Neural progenitor cell (in vitro differentiated cells): Measurements from ENCODE around the gene IL1RAPL1. TPM values are rescaled to one million over a fixed set of nuclear protein-coding genes. Genes with fewer than 3 reads are reported as not detected.

Experiments
- DNase-seq: peaks from one replicate; pipeline ENCODE4 v3.0.0-alpha.2; 2016; ENCODE audit warnings: low spot score
- H2AFZ ChIP-seq: fragments of 200-600 bp; sonication (generic); replicated peaks from 2 replicates; pipeline ENCODE4 v1.6.1; 2016; ENCODE audit warnings: antibody characterized with exemption
- H3F3A ChIP-seq: fragments of 200-600 bp; sonication (generic); 2 replicates; pipeline ENCODE4 v1.6.1; 2016; ENCODE audit warnings: antibody characterized with exemption, low read depth
- H3K27ac ChIP-seq: fragments of 200-600 bp; sonication (generic); 2 replicates; pipeline ENCODE4 v1.5.1; 2016; ENCODE audit warnings: mild to moderate bottlenecking
- H3K27me3 ChIP-seq: fragments of 200-600 bp; sonication (generic); 2 replicates; pipeline ENCODE4 v1.6.1; 2016; ENCODE audit warnings: mild to moderate bottlenecking, moderate library complexity
- H3K36me3 ChIP-seq: fragments of 200-600 bp; sonication (generic); 2 replicates; pipeline ENCODE4 v1.5.1; 2016
- H3K4me1 ChIP-seq: fragments of 200-600 bp; sonication (generic); 2 replicates; pipeline ENCODE4 v1.6.1; 2016; ENCODE audit warnings: mixed run types
- H3K4me2 ChIP-seq: fragments of 200-600 bp; sonication (generic); 2 replicates; pipeline ENCODE4 v1.6.1; 2016
- H3K4me3 ChIP-seq: fragments of 200-600 bp; sonication (generic); 2 replicates; pipeline ENCODE4 v1.5.1; 2016
- H3K79me2 ChIP-seq: fragments of 200-600 bp; sonication (generic); 2 replicates; pipeline ENCODE4 v1.6.1; 2016; ENCODE audit warnings: low read depth
- H3K9ac ChIP-seq: fragments of 200-600 bp; sonication (generic); 2 replicates; pipeline ENCODE4 v1.6.1; 2016
- H3K9me3 ChIP-seq: fragments of 200-600 bp; sonication (generic); 2 replicates; pipeline ENCODE4 v1.5.1; 2016; ENCODE audit warnings: low read depth
- H4K20me1 ChIP-seq: fragments of 200-600 bp; sonication (generic); 2 replicates; pipeline ENCODE4 v1.6.1; 2016; ENCODE audit warnings: low read depth
- H3K27ac Mint-ChIP-seq: 3 replicates; pipeline ENCODE4 v1.8.0; 2021; ENCODE audit warnings: mixed read lengths
- H3K27me3 Mint-ChIP-seq: 2 replicates; pipeline ENCODE4 v1.8.0; 2022; ENCODE audit warnings: low read depth, mild to moderate bottlenecking, inconsistent platforms, moderate library complexity, mixed read lengths; ENCODE audit not compliant: insufficient read depth
- H3K36me3 Mint-ChIP-seq: 3 replicates; pipeline ENCODE4 v1.8.0; 2021; ENCODE audit warnings: mixed read lengths
- H3K4me1 Mint-ChIP-seq: 3 replicates; pipeline ENCODE4 v1.8.0; 2021; ENCODE audit warnings: mixed read lengths
- H3K4me3 Mint-ChIP-seq: 3 replicates; pipeline ENCODE4 v1.8.0; 2021; ENCODE audit warnings: mild to moderate bottlenecking, moderate library complexity, mixed read lengths
- H3K9me3 Mint-ChIP-seq: 3 replicates; pipeline ENCODE4 v1.8.0; 2020; ENCODE audit warnings: mixed read lengths
- CTCF ChIP-seq: fragments of 200-600 bp; sonication (generic); IDR thresholded peaks from 2 replicates; pipeline ENCODE4 v1.5.1; 2017; ENCODE audit warnings: antibody characterized with exemption, mild to moderate bottlenecking
- EZH2 ChIP-seq: fragments of 200-600 bp; sonication (generic); IDR thresholded peaks from 2 replicates; pipeline ENCODE4 v1.6.1; 2017; ENCODE audit warnings: antibody characterized with exemption, mild to moderate bottlenecking, moderate library complexity
- EZH2phosphoT487 ChIP-seq: fragments of 200-600 bp; sonication (generic); IDR thresholded peaks from 2 replicates; pipeline ENCODE4 v1.6.1; 2017; ENCODE audit warnings: antibody characterized with exemption
- total RNA-seq: library from RNA; depleted of rRNA; stranded (reverse); fragments of >200 nt; gene quantifications from 2 replicates; pipeline ENCODE4 v1.2.3, GENCODE V29; 2015; ENCODE audit warnings: low replicate concordance

Gene IL1RAPL1
- total RNA-seq, 1 donor from 2014 or later, result 13.4 TPM

GRCh38 chrX:29775890-29776289, 1188.6 kb downstream of the IL1RAPL1 start:
- H3K4me3 Mint-ChIP-seq, result no peak overlapping the region
- no peaks in the 10 kb centered on the region for H3K36me3 ChIP-seq
- peaks cover 12% of the 10 kb centered on the region for H3K4me1 ChIP-seq
- H3K27me3 Mint-ChIP-seq, result no peaks in the 10 kb centered on the region
- no peaks in the 10 kb centered on the region for H3K27me3 ChIP-seq
- no peak for TF ChIP-seq EZH2
- TF ChIP-seq CTCF, result no peak
- TF ChIP-seq EZH2phosphoT487, result no peak
- no peak overlapping the region for H3K27ac ChIP-seq
- H3K79me2 ChIP-seq, result no peaks in the 10 kb centered on the region
- H3K9me3 ChIP-seq, result peaks cover 5% of the 10 kb centered on the region
- H3K4me1 Mint-ChIP-seq, result peaks cover 9% of the 10 kb centered on the region
- no peaks in the 10 kb centered on the region for H3K36me3 Mint-ChIP-seq
- H3K27ac Mint-ChIP-seq, result no peak overlapping the region
- H2AFZ ChIP-seq, result no peak overlapping the region
- H3K9me3 Mint-ChIP-seq, result no peaks in the 10 kb centered on the region
- H3F3A ChIP-seq, result no peaks in the 10 kb centered on the region
- no peak overlapping the region for H3K4me2 ChIP-seq
- no peak for DNase-seq
- H3K9ac ChIP-seq, result no peak overlapping the region
- no peak overlapping the region for H3K4me3 ChIP-seq
- H4K20me1 ChIP-seq, result no peaks in the 10 kb centered on the region

- no peak overlapping the region for H3K27ac ChIP-seq
- H3K4me3 ChIP-seq, result no peak overlapping the region
- H3K9me3 ChIP-seq, result no peaks in the 10 kb centered on the region
- H3F3A ChIP-seq, result no peaks in the 10 kb centered on the region
- no peaks in the 10 kb centered on the region for H3K4me1 ChIP-seq
- no peak overlapping the region for H2AFZ ChIP-seq
- Mint-ChIP-seq H3K27me3 (peaks cover 2% of the 10 kb centered on the region), H3K27ac (no peak overlapping the region), H3K4me3 (no peak overlapping the region), H3K9me3 (peaks cover under 1% of the 10 kb centered on the region), H3K36me3 (no peaks in the 10 kb centered on the region), H3K4me1 (no peaks in the 10 kb centered on the region)
- no peaks in the 10 kb centered on the region for H3K27me3 ChIP-seq
- no peak overlapping the region for H3K4me2 ChIP-seq
- H3K79me2 ChIP-seq, result no peaks in the 10 kb centered on the region
- no peaks in the 10 kb centered on the region for H4K20me1 ChIP-seq
- DNase-seq, result no peak
- no peaks in the 10 kb centered on the region for H3K36me3 ChIP-seq
- H3K9ac ChIP-seq, result no peak overlapping the region
- TF ChIP-seq EZH2phosphoT487, result no peak
- TF ChIP-seq CTCF, result no peak
- no peak for TF ChIP-seq EZH2
Observed at GRCh38 chrX:29787656-29788055, 1200.4 kb downstream of the IL1RAPL1 start.

- Histone ChIP-seq H4K20me1 (no peaks in the 10 kb centered on the region), H3K79me2 (no peaks in the 10 kb centered on the region), H3K4me2 (no peak overlapping the region), H3K4me1 (no peaks in the 10 kb centered on the region), H3K9ac (no peak overlapping the region), H3F3A (no peaks in the 10 kb centered on the region), H3K4me3 (no peak overlapping the region), H3K9me3 (no peaks in the 10 kb centered on the region), H3K27me3 (no peaks in the 10 kb centered on the region), H3K36me3 (no peaks in the 10 kb centered on the region), H3K27ac (no peak overlapping the region), H2AFZ (no peak overlapping the region)
- H3K27me3 Mint-ChIP-seq, result peaks cover 2% of the 10 kb centered on the region
- DNase-seq, result no peak
- no peaks in the 10 kb centered on the region for H3K9me3 Mint-ChIP-seq
- H3K4me3 Mint-ChIP-seq, result no peak overlapping the region
- no peak overlapping the region for H3K27ac Mint-ChIP-seq
- no peaks in the 10 kb centered on the region for H3K36me3 Mint-ChIP-seq
- TF ChIP-seq CTCF (no peak), EZH2 (no peak), EZH2phosphoT487 (no peak)
- no peaks in the 10 kb centered on the region for H3K4me1 Mint-ChIP-seq
Observed at GRCh38 chrX:29788991-29789699, 1201.9 kb downstream of the IL1RAPL1 start.
